ENCODE results near the gene ARL15.

The ARL15 gene

GRCh38 chr5:54242297-54242696 is 68.1 kb downstream of the ARL15 start:
- no peak for DNase-seq

- DNase-seq, result no peak
Observed at GRCh38 chr5:54234304-54234933, 76.0 kb downstream of the ARL15 start.

- no peak for DNase-seq
Observed at GRCh38 chr5:54230936-54231685, 79.3 kb downstream of the ARL15 start.

- peak; percentile 71 for DNase-seq
Observed at GRCh38 chr5:54229041-54229780, 81.2 kb downstream of the ARL15 start.

- no peak for DNase-seq
Observed at GRCh38 chr5:54227759-54228158, 82.6 kb downstream of the ARL15 start.

GRCh38 chr5:54227109-54227508 is 83.3 kb downstream of the ARL15 start:
- DNase-seq, result no peak

GRCh38 chr5:54226215-54226614 is 84.2 kb downstream of the ARL15 start:
- no peak for DNase-seq

- no peak for DNase-seq
Observed at GRCh38 chr5:54224103-54224826, 86.1 kb downstream of the ARL15 start.

- no peak for DNase-seq
Observed at GRCh38 chr5:54222336-54222735, 88.0 kb downstream of the ARL15 start.

- no peak for DNase-seq
Observed at GRCh38 chr5:54221135-54221534, 89.2 kb downstream of the ARL15 start.

- no peak for DNase-seq
Observed at GRCh38 chr5:54220230-54221040, 89.9 kb downstream of the ARL15 start.

- DNase-seq, result no peak
Observed at GRCh38 chr5:54217826-54218503, 92.4 kb downstream of the ARL15 start.

GRCh38 chr5:54215233-54215736 is 95.1 kb downstream of the ARL15 start:
- no peak for DNase-seq

- no peak for DNase-seq
Observed at GRCh38 chr5:54214722-54215121, 95.7 kb downstream of the ARL15 start.

- DNase-seq, result no peak
Observed at GRCh38 chr5:54212331-54212730, 98.0 kb downstream of the ARL15 start.

- DNase-seq, result no peak
Observed at GRCh38 chr5:54211912-54212311, 98.5 kb downstream of the ARL15 start.

GRCh38 chr5:54207566-54207965 is 102.8 kb downstream of the ARL15 start:
- DNase-seq, result no peak

- DNase-seq, result no peak
Observed at GRCh38 chr5:54206580-54207229, 103.7 kb downstream of the ARL15 start.

- DNase-seq, result no peak
Observed at GRCh38 chr5:54205918-54206317, 104.5 kb downstream of the ARL15 start.

GRCh38 chr5:54205453-54205852 is 104.9 kb downstream of the ARL15 start:
- no peak for DNase-seq

GRCh38 chr5:54197018-54197417 is 113.4 kb downstream of the ARL15 start:
- no peak for DNase-seq
